ENCODE measurements around the gene CHAMP1. TPM values are rescaled to one million over a fixed set of nuclear protein-coding genes. Genes with fewer than 3 reads are reported as not detected.
"Not testable (repeated sequence)": the region's sequence is repeated elsewhere in the genome, so short reads cannot be mapped to it uniquely, and the experiment has no call there.

Gene CHAMP1
- total RNA-seq, 2 donors from 2014 or later = 29.2 to 40.5 TPM

- H3K36me3 Mint-ChIP-seq = peaks cover 19 to 53% of the 10 kb centered on the region in 2 donors
- DNase-seq (ENCODE audit: low spot score in 2 of 2) (no peak), ATAC-seq (no peak)
- no peaks in the 10 kb centered on the region for H3K9me3 Mint-ChIP-seq
- H3K27ac Mint-ChIP-seq = peak overlapping the region; percentile 53 to 62
Observed at GRCh38 chr13:114318624-114319023, 4.3 kb downstream of the CHAMP1 start.

- Mint-ChIP-seq H3K27ac (peak overlapping the region; percentile 32 to 78), H3K36me3 (peaks cover 21 to 61% of the 10 kb centered on the region in 2 donors), H3K9me3 (no peaks in the 10 kb centered on the region)
- ATAC-seq (no peak), DNase-seq (ENCODE audit: low spot score in 2 of 2) (no peak)
Observed at GRCh38 chr13:114319441-114319913, 5.2 kb downstream of the CHAMP1 start.

GRCh38 chr13:114320065-114320464 is 5.8 kb downstream of the CHAMP1 start:
- ATAC-seq = peak in 1 of 2 donors; percentile 14

GRCh38 chr13:114321256-114321655 is 7.0 kb downstream of the CHAMP1 start:
- Mint-ChIP-seq H3K9me3 (no peaks in the 10 kb centered on the region), H3K27ac (no peak overlapping the region), H3K36me3 (peaks cover 24 to 67% of the 10 kb centered on the region in 2 donors)
- no peak for DNase-seq (ENCODE audit: low spot score in 2 of 2)
- no peak for ATAC-seq

More at GRCh38 chr13:114320065-114320464, 5.8 kb downstream of the CHAMP1 start:
- no peak for DNase-seq (ENCODE audit: low spot score in 2 of 2)
- H3K9me3 Mint-ChIP-seq = no peaks in the 10 kb centered on the region
- H3K27ac Mint-ChIP-seq = peak overlapping the region; percentile 32 to 62
- H3K36me3 Mint-ChIP-seq = peaks cover 22 to 62% of the 10 kb centered on the region in 2 donors

- DNase-seq (ENCODE audit: low spot score in 2 of 2) (no peak), ATAC-seq (peak; percentile 46 to 78)
- Mint-ChIP-seq H3K36me3 (peaks cover 24 to 75% of the 10 kb centered on the region in 2 donors), H3K9me3 (no peaks in the 10 kb centered on the region), H3K27ac (no peak overlapping the region)
Observed at GRCh38 chr13:114323349-114323748, 9.0 kb downstream of the CHAMP1 start.

- no peaks in the 10 kb centered on the region for H3K9me3 Mint-ChIP-seq
- no peak for DNase-seq (ENCODE audit: low spot score in 2 of 2)
- H3K36me3 Mint-ChIP-seq = peaks cover 24 to 71% of the 10 kb centered on the region in 2 donors
- peak overlapping the region; percentile 68 to 90 for H3K27ac Mint-ChIP-seq
- peak; percentile 65 to 66 for ATAC-seq
Observed at GRCh38 chr13:114324334-114324733, 10.0 kb downstream of the CHAMP1 start.

- H3K9me3 Mint-ChIP-seq = no peaks in the 10 kb centered on the region
- ATAC-seq = no peak
- no peak for DNase-seq (ENCODE audit: low spot score in 2 of 2)
- H3K27ac Mint-ChIP-seq = peak overlapping the region in 1 of 2 donors; percentile 68
- peaks cover 24 to 58% of the 10 kb centered on the region in 2 donors for H3K36me3 Mint-ChIP-seq
Observed at GRCh38 chr13:114325729-114326128, 11.4 kb downstream of the CHAMP1 start.

GRCh38 chr13:114328034-114328433 is 13.7 kb downstream of the CHAMP1 start:
- DNase-seq (ENCODE audit: low spot score in 2 of 2) (no peak), ATAC-seq (no peak)
- H3K9me3 Mint-ChIP-seq = no peaks in the 10 kb centered on the region
- H3K27ac Mint-ChIP-seq = no peak overlapping the region
- peaks cover 19 to 38% of the 10 kb centered on the region in 2 donors for H3K36me3 Mint-ChIP-seq

GRCh38 chr13:114328595-114328994 is 14.3 kb downstream of the CHAMP1 start:
- H3K27ac Mint-ChIP-seq = peak overlapping the region in 1 of 2 donors; percentile 72
- peaks cover 19 to 35% of the 10 kb centered on the region in 2 donors for H3K36me3 Mint-ChIP-seq
- ATAC-seq = no peak
- no peaks in the 10 kb centered on the region for H3K9me3 Mint-ChIP-seq
- DNase-seq (ENCODE audit: low spot score in 2 of 2) = no peak

- no peaks in the 10 kb centered on the region for H3K9me3 Mint-ChIP-seq
- no peak for ATAC-seq
- no peak for DNase-seq (ENCODE audit: low spot score in 2 of 2)
- peaks cover 7 to 20% of the 10 kb centered on the region in 2 donors for H3K36me3 Mint-ChIP-seq
- no peak overlapping the region for H3K27ac Mint-ChIP-seq
Observed at GRCh38 chr13:114330086-114330485, 15.8 kb downstream of the CHAMP1 start.

GRCh38 chr13:114333881-114334280 is 19.6 kb downstream of the CHAMP1 start:
- H3K9me3 Mint-ChIP-seq; H3K36me3 Mint-ChIP-seq; ATAC-seq; DNase-seq (ENCODE audit: low spot score in 2 of 2): not testable (repeated sequence)
- peak overlapping the region in 1 of 2 donors; percentile 29 for H3K27ac Mint-ChIP-seq

- H3K9me3 Mint-ChIP-seq = no peaks in the 10 kb centered on the region
- no peak for ATAC-seq
Observed at GRCh38 chr13:114334305-114335053, 20.2 kb downstream of the CHAMP1 start.

GRCh38 chr13:114336457-114336856 is 22.2 kb downstream of the CHAMP1 start:
- ATAC-seq; DNase-seq (ENCODE audit: low spot score in 2 of 2); H3K27ac Mint-ChIP-seq; H3K36me3 Mint-ChIP-seq; H3K9me3 Mint-ChIP-seq: not testable (repeated sequence)

More at GRCh38 chr13:114334305-114335053, 20.2 kb downstream of the CHAMP1 start:
- no peak for DNase-seq (ENCODE audit: low spot score in 2 of 2)
- H3K36me3 Mint-ChIP-seq = no peaks in the 10 kb centered on the region
- H3K27ac Mint-ChIP-seq = peak overlapping the region in 1 of 2 donors; percentile 29

GRCh38 chr13:114338959-114339358 is 24.7 kb downstream of the CHAMP1 start:
- Mint-ChIP-seq H3K36me3 (no peaks in the 10 kb centered on the region), H3K27ac (no peak overlapping the region), H3K9me3 (no peaks in the 10 kb centered on the region)
- DNase-seq (ENCODE audit: low spot score in 2 of 2) = no peak
- ATAC-seq = no peak

- peak in 1 of 2 donors; percentile 70 for DNase-seq (ENCODE audit: low spot score in 2 of 2)
- H3K36me3 Mint-ChIP-seq = no peaks in the 10 kb centered on the region
- H3K9me3 Mint-ChIP-seq = no peaks in the 10 kb centered on the region
- H3K27ac Mint-ChIP-seq = peak overlapping the region in 1 of 2 donors; percentile 60
- ATAC-seq = peak; percentile 95 to 97
Observed at GRCh38 chr13:114339857-114340534, 25.7 kb downstream of the CHAMP1 start.

GRCh38 chr13:114341003-114341777 is 26.9 kb downstream of the CHAMP1 start:
- no peaks in the 10 kb centered on the region for H3K9me3 Mint-ChIP-seq
- DNase-seq (ENCODE audit: low spot score in 2 of 2) (no peak), ATAC-seq (no peak)
- no peak overlapping the region for H3K27ac Mint-ChIP-seq
- H3K36me3 Mint-ChIP-seq = no peaks in the 10 kb centered on the region
